Activated CD4-positive, CD25-positive, alpha-beta regulatory T cell treated with anti-CD3 and anti-CD28 coated beads, Interleukin-2, amount 50 U/mL, for 24 hours (primary cell): ENCODE measurements around the gene RPL27A.
"Not testable (repeated sequence)": the region's sequence is repeated elsewhere in the genome, so short reads cannot be mapped to it uniquely, and the experiment has no call there.

Source experiments
- ATAC-seq, 2 donors: fragments of 150-1000 bp; cut with Tn5 transposase; one replicate each; pipeline ENCODE4 v1.10.0; 2021; ENCODE audit warnings: mild to moderate bottlenecking in 1 of 2, moderate library complexity in 1 of 2

Gene RPL27A

DNA sequence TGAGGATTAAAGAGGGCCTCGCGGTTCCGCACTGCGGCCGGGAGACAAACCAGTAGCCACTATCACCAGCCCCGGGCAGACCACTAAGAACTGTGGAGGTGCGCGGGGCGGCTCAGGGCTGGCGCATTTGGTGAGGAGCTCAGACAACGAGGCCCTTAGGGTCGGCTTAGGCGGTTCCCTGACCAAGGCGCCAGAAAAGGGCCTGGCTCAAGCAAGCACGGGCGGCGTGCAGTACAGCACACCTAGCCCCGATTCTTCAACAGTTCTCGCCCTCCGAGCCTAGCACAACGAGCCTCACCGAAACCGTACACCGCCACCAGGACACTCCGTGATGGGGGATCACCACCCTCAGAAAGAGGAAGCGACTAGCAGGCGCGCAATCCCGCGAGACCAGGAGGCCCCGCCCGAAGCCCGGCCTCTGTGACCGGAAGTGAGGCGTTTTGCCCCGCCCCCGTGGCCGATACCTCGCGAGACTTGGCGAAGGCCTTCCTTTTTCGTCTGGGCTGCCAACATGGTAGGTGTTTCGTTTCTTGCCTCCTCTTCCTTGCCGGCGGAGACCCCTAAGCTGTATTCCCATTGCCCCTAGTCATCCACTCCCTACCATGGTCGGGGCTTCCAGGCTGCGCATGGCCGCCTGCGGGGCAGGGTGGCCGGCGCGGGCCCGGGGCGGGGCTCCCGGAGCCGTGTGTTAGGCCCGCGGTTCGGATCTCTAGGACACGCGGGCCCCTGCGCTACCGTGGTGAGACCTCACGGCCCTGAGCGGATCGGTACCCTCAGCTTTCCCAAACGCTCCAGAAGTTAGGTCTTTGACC lies at the start of gene RPL27A, which contains the start of gene TRIM66:
Gene RPL27A, plus strand, starts transcription at position 490 of the 812 bp plus-strand sequence. Its CDS starts 22 bp downstream, at position 512.
Gene TRIM66, minus strand, starts transcription at position 363 of the 812 bp plus-strand sequence. CDS start 10,391 bp downstream, outside the sequence.
- ATAC-seq = peak; percentile 91 to 92

DNA sequence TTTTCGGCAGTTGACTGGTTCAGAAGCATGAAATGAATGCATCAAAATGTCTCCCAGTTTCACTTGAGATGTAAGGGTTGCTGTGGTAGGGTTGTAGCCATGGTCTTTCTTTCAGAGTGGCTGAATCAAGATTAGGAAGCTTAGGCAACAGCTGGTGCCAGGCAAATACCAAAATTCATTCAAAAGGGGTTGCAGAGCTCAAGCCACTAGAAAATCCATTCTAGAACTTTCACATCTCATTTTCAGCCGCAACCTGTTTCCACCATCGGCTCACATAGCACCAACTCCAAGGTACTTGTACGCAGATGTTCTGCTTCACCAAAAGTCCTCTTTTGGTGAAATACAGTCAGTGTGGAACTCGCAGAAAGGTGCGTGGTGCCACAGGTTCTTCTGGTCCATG lies 48.1 kb upstream of the RPL27A start:
- ATAC-seq = no peak

DNA sequence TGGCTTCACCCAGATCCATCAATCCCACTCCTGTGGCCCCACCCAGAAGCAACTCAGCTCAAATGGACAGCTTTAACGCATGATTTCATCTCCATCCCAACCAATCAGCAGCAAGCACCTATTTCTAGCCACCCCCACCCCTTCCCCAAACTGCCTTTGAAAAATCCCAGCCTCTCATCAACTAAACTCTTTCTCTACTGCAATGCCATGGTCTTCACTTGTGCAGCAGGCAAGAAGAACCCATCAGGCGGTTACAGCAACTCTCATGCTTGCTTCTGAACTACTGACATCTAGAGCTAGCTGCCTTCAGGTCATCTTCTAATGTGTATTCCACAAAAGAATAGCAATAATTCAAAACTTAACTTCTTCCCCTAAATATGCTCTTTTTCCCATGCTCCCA lies 46.5 kb upstream of the RPL27A start:
- no peak for ATAC-seq

DNA sequence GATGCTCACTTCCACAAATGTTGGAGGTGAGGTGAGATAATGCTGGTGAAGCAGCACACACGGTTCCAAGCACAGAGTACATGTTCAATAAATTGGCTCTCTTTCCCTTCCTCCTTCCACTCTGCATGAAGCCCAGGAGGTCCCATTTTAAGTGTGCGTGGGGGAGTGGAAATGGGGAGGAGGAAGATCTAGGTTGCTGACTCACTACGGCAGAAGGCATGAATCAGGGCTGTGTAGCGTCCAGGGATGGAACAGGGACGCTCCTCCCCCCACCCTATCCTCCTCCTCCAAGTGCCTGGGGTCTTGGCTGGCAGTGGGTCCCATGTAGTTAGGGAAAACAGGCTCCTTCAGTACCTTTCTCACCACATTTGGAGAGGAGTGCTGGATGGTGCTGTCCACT lies 44.3 kb upstream of the RPL27A start:
- no peak for ATAC-seq

DNA sequence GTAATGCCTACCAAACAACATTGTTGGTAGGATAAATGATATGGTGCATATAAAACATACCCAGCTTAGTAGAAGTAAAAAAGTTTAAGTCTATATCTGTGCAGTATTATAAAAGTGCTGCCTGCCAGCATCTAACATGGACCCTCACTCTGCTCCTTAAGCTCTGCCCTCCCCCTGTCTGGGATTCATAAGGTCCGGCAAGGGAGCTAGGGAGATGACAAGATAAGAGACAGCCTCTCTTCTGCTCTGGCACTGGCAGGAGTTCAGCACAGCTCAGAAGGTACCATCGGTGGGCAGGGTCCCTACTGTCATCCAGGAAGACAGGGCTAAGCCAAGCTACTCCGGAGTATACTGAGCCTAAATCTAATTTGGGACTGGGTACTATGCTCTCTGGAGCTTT lies 42.9 kb upstream of the RPL27A start:
- ATAC-seq = no peak

DNA sequence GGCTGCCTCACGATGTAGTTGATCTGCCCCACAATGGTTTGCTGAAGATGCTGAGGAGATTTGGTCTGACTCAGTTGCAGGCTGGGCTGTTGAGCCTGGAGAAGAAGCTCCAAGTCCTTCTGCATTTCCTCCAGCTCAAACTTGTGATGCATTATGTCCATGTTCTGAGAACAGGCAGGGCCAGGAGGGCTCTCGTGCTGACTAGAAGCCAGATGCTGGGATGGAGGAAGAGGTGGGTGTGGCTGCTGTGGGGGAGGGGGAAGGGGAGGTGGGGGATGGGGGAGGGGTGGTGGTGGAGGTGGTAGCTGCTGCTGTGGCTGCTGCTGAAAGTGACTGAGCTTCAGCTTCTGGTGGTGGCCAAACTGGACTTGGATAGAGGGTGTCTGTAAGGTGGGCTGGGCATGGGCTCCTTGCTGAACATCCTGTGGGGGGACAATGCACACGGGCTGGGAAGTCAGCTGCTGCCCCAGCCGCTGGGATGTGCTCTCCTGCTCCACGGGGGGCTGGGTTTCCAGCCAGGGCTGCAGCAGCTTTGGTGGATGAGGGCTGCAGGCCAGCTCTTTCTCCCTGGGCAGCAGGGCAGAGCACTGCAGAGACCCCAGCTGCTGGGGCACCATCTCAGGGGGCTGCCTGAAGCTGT lies 42.2 kb upstream of the RPL27A start:
- no peak for ATAC-seq

DNA sequence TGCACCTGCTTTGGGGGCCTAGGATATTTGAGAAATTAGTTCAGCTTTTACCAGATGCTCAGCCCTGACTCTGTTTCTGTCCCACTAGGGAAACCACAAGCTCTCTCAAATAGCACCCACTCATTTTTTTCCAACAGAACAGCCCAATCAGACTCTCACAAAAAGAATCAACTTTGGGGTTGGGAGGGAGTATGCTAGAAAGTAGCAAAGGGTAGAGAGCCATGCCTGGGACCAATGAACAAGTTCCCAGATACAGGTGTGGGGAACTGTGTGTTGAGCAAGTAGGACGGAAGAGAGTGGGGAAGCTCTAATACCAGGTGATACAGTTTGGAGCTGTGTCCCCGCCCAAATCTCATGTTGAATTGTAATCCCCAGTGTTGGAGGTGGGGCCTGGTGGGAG lies 41.3 kb upstream of the RPL27A start:
- no peak for ATAC-seq

DNA sequence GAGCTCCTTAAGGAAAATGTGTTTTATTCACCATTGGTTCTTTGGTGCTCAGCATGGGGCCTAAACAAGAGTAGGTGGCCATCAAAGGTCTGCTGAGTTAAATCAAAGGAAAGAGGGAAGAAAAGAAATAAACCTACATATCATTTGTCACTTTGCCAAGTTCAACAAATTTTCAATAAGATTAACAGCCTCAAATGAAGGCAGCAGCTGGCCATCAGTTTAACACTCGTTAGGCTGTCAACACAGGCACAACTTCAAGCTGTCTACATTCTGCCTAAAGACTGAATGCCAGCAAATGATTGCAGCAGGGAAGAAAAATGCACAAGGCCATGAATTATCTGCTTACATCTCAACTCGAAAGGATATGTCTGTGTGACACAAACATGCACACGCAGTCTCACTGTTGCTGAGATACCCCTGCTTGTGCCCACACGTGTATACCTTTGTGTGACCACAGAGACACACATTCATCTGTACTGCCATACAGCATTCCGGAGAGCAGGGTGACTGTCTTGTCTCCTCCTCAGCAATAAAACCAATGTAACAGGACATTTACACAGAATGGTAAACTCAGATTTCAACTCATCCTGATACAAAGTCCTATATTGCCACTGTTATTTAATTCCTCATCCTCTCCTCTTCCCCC lies 40.3 kb upstream of the RPL27A start:
- ATAC-seq = no peak

DNA sequence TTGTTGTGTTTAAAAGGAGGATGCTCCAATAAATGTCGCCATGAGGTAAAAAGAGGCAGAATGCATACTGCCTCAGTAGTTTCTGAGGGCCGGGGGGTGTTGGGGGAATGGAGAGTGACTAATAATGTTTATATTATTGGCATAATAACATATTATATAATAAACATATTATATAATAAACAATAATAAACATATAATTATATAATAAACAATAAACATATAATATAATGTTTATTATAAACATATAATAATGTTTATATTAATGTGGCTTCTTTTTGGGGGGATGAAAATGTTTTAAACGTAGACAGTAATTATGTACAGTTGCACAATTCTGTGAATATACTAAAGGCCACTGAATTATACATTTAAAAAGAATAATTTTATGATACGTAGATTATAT lies 35.7 kb upstream of the RPL27A start:
- ATAC-seq = no peak

DNA sequence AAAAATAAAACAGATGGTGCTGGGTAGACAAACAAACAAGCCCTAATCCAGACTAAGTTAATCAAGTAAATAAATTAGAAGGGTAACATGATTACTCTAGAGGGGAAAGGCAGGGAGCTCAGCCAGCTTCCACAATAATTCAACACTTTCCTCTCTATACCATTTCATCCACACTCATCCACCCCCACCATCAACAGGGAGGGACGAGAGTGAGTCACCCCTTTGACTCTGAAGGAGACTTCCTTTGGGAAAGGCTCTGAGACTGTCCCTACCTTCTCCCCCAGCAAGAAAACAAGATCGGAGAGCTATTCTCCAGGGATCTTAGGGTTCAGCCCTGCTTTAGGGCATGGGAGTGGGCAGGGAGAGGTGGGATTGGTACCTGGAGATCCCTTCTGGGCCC lies 33.2 kb upstream of the RPL27A start:
- no peak for ATAC-seq

DNA sequence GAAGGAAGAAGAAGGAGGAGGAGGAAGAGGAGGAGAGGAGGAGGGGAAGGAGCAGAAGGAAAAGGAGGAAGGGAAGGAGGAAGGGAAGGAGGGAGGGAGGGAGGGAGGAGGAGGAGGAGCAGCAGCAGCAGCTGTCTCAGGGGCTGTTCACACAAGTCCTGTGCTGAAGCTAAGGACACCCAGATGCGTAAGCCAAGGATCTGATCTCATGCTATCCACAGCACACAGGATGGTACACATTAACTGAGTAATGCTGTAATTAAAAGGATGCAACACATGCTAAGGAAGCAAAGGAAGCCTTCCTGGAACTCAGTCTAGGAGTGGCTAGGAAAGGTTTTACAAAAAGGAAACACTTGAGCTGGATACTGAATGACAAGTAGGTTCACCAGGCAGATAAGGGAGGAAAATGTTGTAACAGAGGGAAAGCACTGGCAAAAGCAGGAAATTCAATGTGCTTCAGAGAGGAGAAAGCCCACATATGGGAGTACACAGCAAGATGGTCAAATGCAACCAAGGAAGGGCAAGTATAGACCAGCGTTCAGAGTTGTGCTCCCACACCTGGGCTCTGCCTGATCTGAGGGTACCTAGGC lies 32.1 kb upstream of the RPL27A start:
- ATAC-seq = no peak

DNA sequence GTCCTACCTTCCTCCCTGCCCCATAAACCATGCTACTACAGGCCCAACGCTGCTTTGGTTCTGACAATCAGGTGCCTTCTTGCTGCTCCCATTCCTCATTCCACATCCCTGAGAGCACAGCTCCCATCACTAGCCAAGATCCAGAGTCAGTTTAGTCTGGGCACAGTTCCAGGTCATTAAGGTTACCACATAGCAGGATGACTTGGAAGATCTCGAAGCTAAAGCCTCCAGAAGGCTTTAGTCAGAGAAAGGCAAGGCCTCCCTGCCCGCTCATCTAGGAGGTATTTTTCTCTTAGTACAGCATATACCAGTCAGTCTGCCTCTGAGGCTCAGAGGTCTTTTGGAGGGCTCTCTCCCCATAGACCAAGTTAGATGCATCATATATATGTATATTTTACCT lies 30.5 kb upstream of the RPL27A start:
- no peak for ATAC-seq

DNA sequence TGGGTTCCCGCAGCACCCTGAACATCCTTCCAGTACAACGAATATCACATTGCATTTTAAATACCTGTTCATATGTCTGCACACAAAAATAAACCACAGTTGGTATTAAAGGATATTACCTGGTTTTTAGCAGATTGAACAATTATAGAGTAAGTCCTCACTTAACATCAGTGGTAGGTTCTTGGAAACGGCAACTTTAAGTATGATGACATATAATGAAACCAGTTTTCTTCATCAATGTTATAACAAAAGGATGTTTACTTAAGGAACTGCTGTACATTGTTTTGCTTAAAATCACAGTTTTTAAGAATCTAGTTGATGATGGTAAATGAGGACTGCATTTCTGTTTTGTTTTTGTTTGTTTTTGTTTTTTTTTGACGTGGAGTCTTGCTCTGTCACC lies 28.1 kb upstream of the RPL27A start:
- ATAC-seq = peak in 1 of 2 donors; percentile 17

DNA sequence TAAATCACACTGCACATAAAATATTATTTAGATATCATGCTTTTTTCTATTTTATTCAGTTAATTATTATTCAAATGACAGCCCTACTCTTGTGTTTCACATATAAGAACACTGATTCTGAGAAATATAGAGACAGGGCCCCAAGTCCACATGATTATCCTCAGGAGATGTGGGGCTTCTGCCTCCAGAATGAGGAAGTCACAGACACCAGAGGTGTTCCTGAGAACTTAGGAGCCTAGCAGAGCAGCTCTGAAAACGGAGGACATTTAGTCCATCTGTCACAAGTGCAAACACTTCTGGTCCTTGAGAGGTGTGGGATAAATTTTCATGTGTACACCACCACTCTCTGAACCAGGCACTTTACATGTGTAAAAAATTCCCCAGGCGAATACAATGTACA lies 26.3 kb upstream of the RPL27A start:
- no peak for ATAC-seq

DNA sequence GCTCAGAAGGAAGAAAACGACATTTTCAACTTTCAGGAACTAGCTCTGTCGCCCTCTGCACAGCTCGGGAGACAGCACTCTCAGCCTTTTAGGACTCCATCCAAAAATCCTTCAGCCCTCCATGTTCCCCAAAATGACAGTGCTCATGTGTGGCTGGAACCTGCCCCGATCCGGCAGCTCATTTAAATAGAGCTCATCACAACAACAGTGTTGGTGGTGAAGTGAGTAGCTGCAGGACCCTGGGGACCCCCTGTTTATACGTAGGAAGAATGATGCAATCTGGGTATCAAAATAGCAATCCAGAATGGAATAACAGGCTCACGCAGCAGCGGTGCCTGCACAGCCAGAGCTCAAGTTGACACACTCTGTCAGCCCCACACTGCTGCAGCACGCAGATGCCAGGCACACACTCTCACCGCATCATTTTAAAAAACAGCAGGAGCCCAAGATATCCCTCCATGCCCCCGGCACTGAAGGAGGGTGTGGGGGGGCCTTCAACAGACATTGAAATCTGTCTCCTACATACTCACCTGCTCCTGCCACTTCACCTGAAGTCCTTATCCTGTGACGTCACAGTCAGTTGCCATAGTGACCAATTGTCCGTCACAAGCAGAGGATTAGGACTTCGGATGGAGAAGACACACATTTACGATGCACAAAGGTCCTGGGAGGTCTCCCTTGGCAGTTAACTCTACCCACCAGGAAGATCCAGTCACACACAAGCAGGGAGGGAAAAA lies 24.1 kb upstream of the RPL27A start:
- no peak for ATAC-seq

DNA sequence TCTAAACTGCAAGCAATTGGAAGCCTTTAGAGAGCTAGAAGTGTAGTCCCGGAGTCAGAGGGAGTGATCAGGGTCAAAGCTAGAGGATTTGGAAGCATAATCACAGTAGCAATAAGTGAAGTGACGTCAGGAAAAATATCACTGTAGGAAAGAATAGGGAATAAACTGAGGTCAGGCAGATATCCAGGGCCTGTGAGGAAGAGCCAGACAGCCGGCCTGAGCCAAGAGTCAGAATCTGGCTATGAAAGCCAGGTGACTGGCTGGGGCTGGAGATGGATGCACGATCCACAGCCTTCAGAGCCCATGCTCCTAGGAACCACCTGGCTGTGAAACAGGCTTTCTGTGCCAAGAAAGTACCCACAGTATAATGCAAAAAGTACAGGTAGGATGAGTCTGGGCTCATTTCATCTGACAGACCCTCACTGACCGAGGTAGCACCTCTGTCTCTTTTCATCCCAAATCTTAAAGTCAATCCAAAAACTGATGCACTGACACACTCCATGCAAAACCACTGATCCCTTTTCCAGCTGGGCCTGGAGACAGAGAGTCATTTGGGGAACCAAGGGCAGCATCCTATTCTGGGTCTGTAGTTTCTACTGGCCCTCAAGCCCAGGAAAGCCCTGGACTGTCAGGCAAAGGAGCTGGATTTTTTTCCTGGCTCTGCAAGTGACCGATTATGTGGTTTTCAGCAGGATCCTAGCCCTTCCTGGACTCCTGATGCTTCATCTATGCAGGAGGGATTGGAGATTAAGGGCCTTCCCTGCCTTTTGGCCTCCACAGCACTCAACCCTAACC lies 21.4 kb upstream of the RPL27A start:
- no peak for ATAC-seq

DNA sequence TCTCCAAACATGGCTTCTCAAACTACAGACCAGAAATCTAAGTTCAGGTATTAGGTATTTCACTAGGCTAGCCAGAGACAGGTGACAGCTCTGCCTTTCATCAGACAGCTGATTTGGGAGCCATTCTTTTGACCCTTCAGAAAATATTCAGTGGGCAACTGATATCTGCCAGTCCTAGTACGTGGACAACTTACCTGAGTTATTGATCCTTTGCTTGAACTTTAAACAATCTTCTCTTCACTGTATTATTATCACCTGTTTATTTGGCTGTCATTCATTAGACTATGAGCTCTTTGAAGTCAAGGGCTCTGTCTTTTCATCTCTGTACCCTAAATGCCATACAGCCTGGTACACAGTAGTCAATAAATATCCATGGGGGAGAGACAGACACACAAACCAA lies 17.4 kb upstream of the RPL27A start:
- ATAC-seq = no peak

DNA sequence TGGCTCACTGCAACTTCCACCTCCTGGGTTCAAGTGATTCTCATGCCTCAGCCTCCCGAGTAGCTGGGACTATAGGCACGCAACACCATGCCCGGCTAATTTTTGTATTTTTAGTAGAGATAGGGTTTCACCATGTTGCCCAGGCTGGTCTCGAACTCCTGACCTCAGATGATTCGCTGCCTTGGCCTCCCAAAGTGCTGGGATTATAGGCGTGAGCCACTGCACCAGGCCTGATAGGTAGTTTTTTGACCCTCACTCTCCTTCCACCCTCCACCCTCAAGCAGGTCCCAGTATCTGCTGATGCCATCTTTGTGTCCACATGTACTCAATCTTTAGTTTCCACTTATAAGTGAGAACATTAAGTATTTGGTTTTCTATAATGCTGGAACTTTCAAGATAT lies 12.5 kb upstream of the RPL27A start:
- ATAC-seq = not testable (repeated sequence)

DNA sequence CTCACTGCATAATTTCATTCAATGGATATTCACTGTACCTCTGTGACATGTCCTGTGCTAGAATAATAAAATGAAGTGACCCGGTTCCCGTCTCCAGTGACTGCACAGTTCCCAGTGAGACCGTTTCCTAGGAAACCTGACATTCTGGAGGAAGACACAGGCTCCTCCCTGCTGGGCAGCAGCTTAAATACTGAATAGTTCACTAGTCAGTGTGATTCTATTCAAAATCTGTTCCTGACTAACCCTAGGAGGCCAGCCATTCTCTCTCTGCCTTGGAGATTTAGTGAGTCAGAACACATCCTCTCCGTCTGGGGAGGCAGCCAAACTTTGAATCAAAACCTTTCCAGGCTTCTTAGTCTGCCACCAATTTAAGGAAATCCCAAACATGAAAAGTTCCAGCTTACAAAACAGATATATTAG lies 11.4 kb upstream of the RPL27A start:
- no peak for ATAC-seq

DNA sequence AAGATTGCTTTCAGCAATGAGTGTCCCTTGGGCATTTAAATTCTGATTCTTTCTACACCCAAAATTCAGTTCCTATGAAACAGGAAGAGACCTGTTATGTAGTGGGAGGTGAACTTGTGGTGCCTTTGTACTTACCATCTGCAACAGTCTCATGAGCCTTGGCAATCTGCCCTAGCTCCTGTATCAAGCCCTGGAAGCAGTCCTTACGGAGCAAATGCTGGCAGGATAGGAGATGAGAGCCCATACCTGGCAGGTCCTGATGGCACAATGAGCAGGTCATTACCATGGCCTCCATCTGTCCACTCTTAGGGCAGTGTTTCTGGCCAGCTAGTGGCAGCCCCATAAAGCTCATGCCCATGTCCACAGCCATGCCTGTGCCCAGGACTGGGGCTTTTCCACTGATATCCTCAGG lies 10.9 kb upstream of the RPL27A start:
- ATAC-seq = no peak

DNA sequence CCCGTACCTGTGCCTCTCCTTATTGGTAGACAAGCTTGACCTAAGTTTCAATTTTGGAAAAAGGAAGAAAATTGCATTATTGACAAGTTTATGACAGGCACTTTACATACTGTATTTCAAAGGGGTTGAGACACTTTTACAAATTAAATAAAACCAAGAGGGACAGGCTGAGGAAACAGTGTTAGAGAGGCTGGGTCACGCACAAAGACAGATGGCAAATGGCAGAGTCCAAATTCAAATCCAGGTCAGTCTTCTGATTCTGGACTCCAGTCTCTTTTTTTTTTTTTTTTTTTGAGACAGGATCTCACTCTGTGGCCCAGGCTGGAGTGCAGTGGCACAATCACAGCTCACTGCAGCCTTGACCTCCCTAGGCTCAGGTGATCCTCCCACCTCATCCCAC lies 10.2 kb upstream of the RPL27A start:
- ATAC-seq = no peak

DNA sequence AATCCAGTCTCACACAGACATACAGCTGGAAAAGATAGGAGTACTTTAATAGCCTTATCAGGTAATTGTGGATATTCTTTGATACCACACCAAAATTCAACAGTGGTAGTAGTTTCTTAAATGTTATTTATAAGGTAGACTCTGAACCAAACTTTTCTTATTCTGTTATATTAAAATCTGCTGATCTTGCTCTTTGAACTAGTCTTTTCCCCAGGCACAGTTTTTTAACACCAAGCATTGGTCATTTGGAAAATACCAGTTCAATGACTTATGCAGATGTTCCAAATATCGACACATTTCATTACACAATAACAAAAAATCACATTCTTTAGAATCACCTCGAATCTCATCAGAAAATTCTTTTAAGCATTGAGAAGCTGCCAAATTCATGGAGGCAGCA lies 7.7 kb upstream of the RPL27A start:
- no peak for ATAC-seq
